Activated CD4-positive, alpha-beta T cell treated with anti-CD3 and anti-CD28 coated beads, Interleukin-2, Interleukin-4, amounts not matched to agents 100 ng/mL and 50 ng/mL, durations not matched to agents 16 hours and 8 hours (primary cell): ENCODE results near the gene PTPN1.
"Not testable (repeated sequence)": the region's sequence is repeated elsewhere in the genome, so short reads cannot be mapped to it uniquely, and the experiment has no call there.

Source experiments
- DNase-seq: peaks from one replicate; pipeline ENCODE4 v3.0.0-alpha.2; 2020; ENCODE audit warnings: low spot score

PTPN1 gene

GRCh38 chr20:50592282-50593004 lies 82.3 kb downstream of the PTPN1 start:
- no peak for DNase-seq

GRCh38 chr20:50593005-50593335 lies 82.8 kb downstream of the PTPN1 start:
- DNase-seq = no peak

GRCh38 chr20:50594231-50594590 lies 84.0 kb downstream of the PTPN1 start:
- no peak for DNase-seq

- no peak for DNase-seq
Observed at GRCh38 chr20:50594591-50595432, 84.6 kb downstream of the PTPN1 start.

GRCh38 chr20:50595433-50595895 lies 85.3 kb downstream of the PTPN1 start:
- no peak for DNase-seq

- no peak for DNase-seq
Observed at GRCh38 chr20:50595988-50596693, 86.0 kb downstream of the PTPN1 start.

GRCh38 chr20:50596694-50597021 lies 86.5 kb downstream of the PTPN1 start:
- no peak for DNase-seq

- DNase-seq = no peak
Observed at GRCh38 chr20:50597406-50597969, 87.3 kb downstream of the PTPN1 start.

- DNase-seq = no peak
Observed at GRCh38 chr20:50598074-50598473, 87.9 kb downstream of the PTPN1 start.

- DNase-seq = not testable (repeated sequence)
Observed at GRCh38 chr20:50598768-50599167, 88.6 kb downstream of the PTPN1 start.

- no peak for DNase-seq
Observed at GRCh38 chr20:50600281-50600895, 90.2 kb downstream of the PTPN1 start.

- DNase-seq = no peak
Observed at GRCh38 chr20:50601511-50602431, 91.6 kb downstream of the PTPN1 start.

GRCh38 chr20:50602432-50603088 lies 92.4 kb downstream of the PTPN1 start:
- no peak for DNase-seq

GRCh38 chr20:50604451-50604850 lies 94.3 kb downstream of the PTPN1 start:
- DNase-seq = no peak

- DNase-seq = no peak
Observed at GRCh38 chr20:50605136-50605535, 95.0 kb downstream of the PTPN1 start.

- DNase-seq = no peak
Observed at GRCh38 chr20:50607436-50607835, 97.3 kb downstream of the PTPN1 start.

- no peak for DNase-seq
Observed at GRCh38 chr20:50607850-50608749, 97.9 kb downstream of the PTPN1 start.

- no peak for DNase-seq
Observed at GRCh38 chr20:50608750-50609104, 98.5 kb downstream of the PTPN1 start.

- DNase-seq = no peak
Observed at GRCh38 chr20:50609438-50609989, 99.3 kb downstream of the PTPN1 start.
